OCI-LY7 (cell line): ENCODE measurements around the gene INSM1.

Experiments used
- EZH2phosphoT487 ChIP-seq: fragments of 200-600 bp; sonication (generic); IDR thresholded peaks from 2 replicates; pipeline ENCODE4 v1.6.1; 2018; ENCODE audit warnings: low read depth, borderline replicate concordance, mild to moderate bottlenecking, mixed run types, antibody characterized with exemption, low read length, moderate library complexity, mixed read lengths
- TF ChIP-seq, protein P1 (sequence below): fragments of 200-600 bp; sonication (generic); conservative IDR thresholded peaks from 2 replicates; pipeline ENCODE4 v1.5.1; 2014; ENCODE audit warnings: mild to moderate bottlenecking, antibody characterized with exemption, low read length, moderate library complexity, mixed read lengths

DNA sequence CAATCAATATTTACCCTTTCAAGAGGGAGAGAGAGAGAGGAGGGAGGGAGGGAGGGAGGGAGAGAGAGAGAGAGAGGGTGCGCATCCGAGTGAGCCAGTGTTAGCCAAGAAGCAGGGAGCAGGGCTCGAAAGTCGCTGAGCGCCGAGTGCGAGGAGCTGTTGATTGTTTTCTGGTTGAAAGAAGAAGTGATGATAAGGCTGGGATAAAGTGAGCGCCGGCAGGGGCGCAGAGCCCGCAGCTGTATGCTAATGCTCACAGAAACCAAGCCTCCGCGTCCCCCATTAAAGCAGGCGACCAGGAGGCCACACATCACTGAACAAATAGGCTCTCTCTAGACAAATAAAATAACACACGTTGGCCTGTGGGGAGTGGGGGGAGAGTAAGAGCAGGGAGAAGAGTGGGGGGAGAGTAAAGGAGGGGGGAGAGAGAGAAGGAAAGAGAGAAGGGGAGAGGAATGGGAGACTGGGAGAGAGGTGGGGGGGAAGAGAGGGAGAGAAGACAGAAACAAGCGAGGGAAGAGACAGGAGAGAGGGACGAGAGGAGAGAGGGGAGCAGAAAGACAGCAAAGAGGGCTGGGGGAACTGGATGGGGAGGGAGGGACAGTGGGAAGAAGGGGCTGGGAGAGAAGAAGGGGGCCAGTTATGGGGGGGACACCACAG is 5.0 kb upstream of the INSM1 start:
- TF ChIP-seq, protein P1, sequence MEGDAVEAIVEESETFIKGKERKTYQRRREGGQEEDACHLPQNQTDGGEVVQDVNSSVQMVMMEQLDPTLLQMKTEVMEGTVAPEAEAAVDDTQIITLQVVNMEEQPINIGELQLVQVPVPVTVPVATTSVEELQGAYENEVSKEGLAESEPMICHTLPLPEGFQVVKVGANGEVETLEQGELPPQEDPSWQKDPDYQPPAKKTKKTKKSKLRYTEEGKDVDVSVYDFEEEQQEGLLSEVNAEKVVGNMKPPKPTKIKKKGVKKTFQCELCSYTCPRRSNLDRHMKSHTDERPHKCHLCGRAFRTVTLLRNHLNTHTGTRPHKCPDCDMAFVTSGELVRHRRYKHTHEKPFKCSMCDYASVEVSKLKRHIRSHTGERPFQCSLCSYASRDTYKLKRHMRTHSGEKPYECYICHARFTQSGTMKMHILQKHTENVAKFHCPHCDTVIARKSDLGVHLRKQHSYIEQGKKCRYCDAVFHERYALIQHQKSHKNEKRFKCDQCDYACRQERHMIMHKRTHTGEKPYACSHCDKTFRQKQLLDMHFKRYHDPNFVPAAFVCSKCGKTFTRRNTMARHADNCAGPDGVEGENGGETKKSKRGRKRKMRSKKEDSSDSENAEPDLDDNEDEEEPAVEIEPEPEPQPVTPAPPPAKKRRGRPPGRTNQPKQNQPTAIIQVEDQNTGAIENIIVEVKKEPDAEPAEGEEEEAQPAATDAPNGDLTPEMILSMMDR = no peak
- no peak for TF ChIP-seq EZH2phosphoT487
